ENCODE data around the gene GYS1.
"Not testable (repeated sequence)": the region's sequence is repeated elsewhere in the genome, so short reads cannot be mapped to it uniquely, and the experiment has no call there.

GYS1 gene

GRCh38 chr19:48935864-48936263 lies 57.2 kb downstream of the GYS1 start:
- DNase-seq = no peak

- DNase-seq = no peak
These were observed 58.3 kb downstream of the GYS1 start for GRCh38 chr19:48934837-48935236.

- DNase-seq = peak; percentile 60
These were observed 59.7 kb downstream of the GYS1 start, which contains the start of gene DHDH for GRCh38 chr19:48933382-48933932. Gene DHDH (plus strand): TSS chr19:48933699. CDS start chr19:48933722, 23 bp downstream.

- no peak for DNase-seq
These were observed 64.7 kb downstream of the GYS1 start for GRCh38 chr19:48928164-48929025.

GRCh38 chr19:48927692-48928091 lies 65.4 kb downstream of the GYS1 start:
- peak; percentile 38 for DNase-seq

- DNase-seq = peak; percentile 96
These were observed 66.2 kb downstream of the GYS1 start for GRCh38 chr19:48926909-48927308.

GRCh38 chr19:48925890-48926289 lies 67.2 kb downstream of the GYS1 start:
- not testable (repeated sequence) for DNase-seq

- DNase-seq = peak; percentile 63
These were observed 67.8 kb downstream of the GYS1 start for GRCh38 chr19:48925240-48925843.

GRCh38 chr19:48922548-48923490 lies 70.3 kb downstream of the GYS1 start:
- no peak for DNase-seq

- DNase-seq = no peak
These were observed 71.2 kb downstream of the GYS1 start for GRCh38 chr19:48921721-48922500.

GRCh38 chr19:48920949-48921348 lies 72.2 kb downstream of the GYS1 start:
- no peak for DNase-seq

- DNase-seq = not testable (repeated sequence)
These were observed 73.8 kb downstream of the GYS1 start for GRCh38 chr19:48919271-48919670.

GRCh38 chr19:48918801-48919247 lies 74.3 kb downstream of the GYS1 start:
- no peak for DNase-seq

All from suppressor macrophage treated with lipopolysaccharide for 4 hours (primary cell).